Right lobe of liver (tissue), 4 donors: ENCODE data around the gene NPLOC4.

Experiments
- CTCF ChIP-seq, 4 donors: fragments of 200-600 bp in 3 of 4; fragments of 450-650 bp in 1 of 4; IDR thresholded peaks; one replicate each; pipeline versions ENCODE4 v1.5.1 to v1.8.0; 2016 to 2022; ENCODE audit warnings: antibody characterized with exemption in 4 of 4, mild to moderate bottlenecking in 2 of 4
- POLR2A ChIP-seq: fragments of 450-650 bp; IDR thresholded peaks from one replicate; pipeline ENCODE4 v1.6.1; 2017; ENCODE audit warnings: antibody characterized with exemption, mild to moderate bottlenecking
- donor health status: DM: no; HTN: no; CAD: no.
- donor health status: DM: no; HTN: no; CAD: no.
- donor health status: DM: no; HTN: yes; CAD: no.

DNA sequence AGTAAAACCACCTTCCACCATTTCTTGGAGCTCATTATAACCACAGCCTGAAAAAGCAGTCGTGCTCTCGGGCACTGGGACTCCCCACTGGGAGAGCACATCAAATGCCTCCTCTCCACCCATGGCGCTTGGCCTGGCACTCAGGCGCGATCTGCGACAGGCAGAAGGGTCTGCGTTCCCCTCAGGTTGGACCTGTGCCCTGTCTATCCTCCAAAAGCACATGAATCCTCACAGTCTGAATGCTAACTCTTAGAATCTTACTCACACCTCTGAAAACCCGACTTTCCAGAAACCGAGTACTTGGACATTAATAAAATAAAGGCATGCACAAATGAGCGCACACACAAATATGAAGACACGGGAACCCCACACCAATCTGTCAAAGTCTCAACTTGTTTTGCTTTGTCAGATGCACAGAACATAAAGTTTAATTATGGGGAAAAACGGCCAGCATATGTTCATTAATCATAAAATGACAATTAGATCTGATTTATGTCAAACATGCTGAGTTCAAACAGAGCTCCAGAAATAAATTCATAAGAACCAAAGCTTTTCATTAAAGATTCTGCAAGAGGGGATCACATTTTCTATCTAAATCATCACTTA lies 64.2 kb downstream of the NPLOC4 start:
- TF ChIP-seq CTCF (IDR thresholded peaks at IDR 0.05) = no peak
- TF ChIP-seq POLR2A = no peak
